ENCODE data around the gene CNIH4.
A peak's percentile ranks its signal among the peaks of the same experiment; 100 is the strongest.

DNA sequence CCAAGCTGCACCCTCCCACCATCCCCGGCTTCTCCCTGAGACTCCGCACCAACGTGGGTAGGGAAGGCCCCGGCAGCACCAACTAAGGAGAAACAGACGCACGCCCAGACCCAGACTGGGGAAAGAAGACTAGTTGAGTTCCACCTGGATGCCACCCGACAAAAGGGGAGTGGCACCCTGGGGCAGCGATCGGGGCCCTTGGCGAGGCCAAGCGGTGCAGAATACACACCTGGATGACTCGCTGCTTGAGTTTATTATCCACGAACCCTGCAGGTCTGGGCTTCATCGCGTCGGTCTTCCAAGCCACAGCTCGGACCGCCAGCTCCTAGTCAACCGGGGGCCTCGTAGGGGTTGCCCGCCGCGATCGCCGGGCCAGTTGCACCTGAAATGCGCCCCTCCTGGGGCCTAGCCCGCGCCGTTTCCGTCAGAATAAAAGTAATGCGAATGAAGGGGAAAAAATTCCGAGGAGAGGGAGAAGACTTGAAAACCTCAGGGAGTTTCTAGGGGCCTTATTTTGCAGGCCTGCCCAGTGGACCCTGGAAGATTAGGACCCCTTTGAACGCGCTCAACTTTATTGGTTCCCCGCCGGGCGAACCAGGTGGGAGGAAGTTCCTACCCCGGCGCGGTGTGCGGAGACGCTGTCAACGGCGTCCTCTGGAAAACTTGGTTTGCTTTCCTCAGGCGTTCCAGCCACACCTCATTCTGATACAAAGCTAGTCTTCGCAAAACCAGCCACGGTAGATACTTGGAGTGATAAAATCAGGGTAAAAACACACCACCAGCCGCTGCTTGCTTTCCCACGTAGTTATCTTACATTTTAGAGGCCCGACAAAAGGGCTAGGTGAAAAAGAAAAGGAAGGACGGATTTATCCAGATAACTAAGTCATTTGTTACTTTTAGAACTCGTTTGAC, 26.6 kb upstream of the CNIH4 start, which contains the start of gene NVL:
- peak; percentile 83 for TF ChIP-seq POLR2A (IDR thresholded peaks at IDR 0.05; ENCODE audit: low read depth, low read length)
- peak; percentile 89 for TF ChIP-seq POLR2AphosphoS5 (IDR thresholded peaks at IDR 0.05; ENCODE audit: low read depth, low read length)
- peak; percentile 48 for TF ChIP-seq TAF1 (IDR thresholded peaks at IDR 0.05; ENCODE audit: borderline replicate concordance, low read depth, low read length)
